ENCODE results near the gene RELB.

DNA sequence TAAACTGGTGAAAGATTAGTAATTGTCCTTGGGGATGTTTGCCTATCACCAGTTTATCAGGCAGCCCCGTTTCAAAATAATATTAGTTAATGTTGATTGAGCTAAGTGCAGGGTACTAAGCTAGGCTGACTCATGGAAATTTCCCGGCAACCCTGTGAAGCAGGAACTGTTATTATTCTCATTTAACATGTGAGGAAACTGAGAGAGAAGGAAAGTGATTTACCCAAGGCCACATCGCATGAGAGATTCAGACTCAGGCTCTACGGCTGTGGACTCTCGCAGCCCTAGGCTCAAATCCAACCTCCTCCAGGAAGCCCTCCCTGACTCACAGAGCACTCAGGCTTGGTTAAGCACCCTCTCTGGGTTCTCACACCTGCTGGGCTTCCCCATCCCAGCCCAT is 26.4 kb upstream of the RELB start:
- no peak for TF ChIP-seq CTCF (IDR thresholded peaks at IDR 0.05; ENCODE audit: borderline replicate concordance, extremely low read depth, low read length, poor library complexity, severe bottlenecking)
- TF ChIP-seq EZH2 (IDR thresholded peaks at IDR 0.05; ENCODE audit: borderline replicate concordance, low read depth, low read length, severe bottlenecking): no peak
